OCI-LY1 (cell line): ENCODE results near the gene RFX1.
A peak's percentile ranks its signal among the peaks of the same experiment; 100 is the strongest.

Source experiments
- H2AFZ ChIP-seq: fragments of 200-600 bp; sonication (generic), shearing (Covaris generic); 2 replicates; pipeline ENCODE4 v1.6.0; 2014; ENCODE audit warnings: antibody characterized with exemption, mild to moderate bottlenecking, low read length
- H3F3A ChIP-seq: fragments of 200-600 bp; sonication (generic), shearing (Covaris generic); 2 replicates; pipeline ENCODE4 v1.6.0; 2014; ENCODE audit warnings: mild to moderate bottlenecking, antibody characterized with exemption, low read length, moderate library complexity; ENCODE audit not compliant: insufficient read depth
- H3K27ac ChIP-seq: fragments of 200-600 bp; sonication (generic); 2 replicates; pipeline ENCODE4 v1.5.1; 2014; ENCODE audit warnings: low read length, mixed run types, mild to moderate bottlenecking, low read depth; ENCODE audit not compliant: poor library complexity, severe bottlenecking
- H3K27me3 ChIP-seq: fragments of 200-600 bp; sonication (generic); 2 replicates; pipeline ENCODE4 v1.6.0; 2014; ENCODE audit warnings: antibody characterized with exemption, mild to moderate bottlenecking, low read length, moderate library complexity; ENCODE audit not compliant: insufficient read depth
- H3K36me3 ChIP-seq: fragments of 200-600 bp; sonication (generic); 2 replicates; pipeline ENCODE4 v1.6.1; 2014; ENCODE audit warnings: mild to moderate bottlenecking, antibody characterized with exemption, low read length, moderate library complexity, mixed read lengths; ENCODE audit not compliant: insufficient read depth
- H3K4me1 ChIP-seq: fragments of 200-600 bp; sonication (generic); 2 replicates; pipeline ENCODE4 v1.5.1; 2014; ENCODE audit warnings: mild to moderate bottlenecking, low read length, moderate library complexity; ENCODE audit not compliant: insufficient read depth, severe bottlenecking
- H3K4me2 ChIP-seq: fragments of 200-600 bp; sonication (generic), shearing (Covaris generic); 2 replicates; pipeline ENCODE4 v1.6.1; 2014; ENCODE audit warnings: low read length
- H3K4me3 ChIP-seq: fragments of 200-600 bp; sonication (generic); 2 replicates; pipeline ENCODE4 v1.5.1; 2014; ENCODE audit warnings: low read length, low read depth, mild to moderate bottlenecking, mixed read lengths; ENCODE audit not compliant: poor library complexity, severe bottlenecking
- H3K79me2 ChIP-seq: fragments of 200-600 bp; shearing (Covaris generic); 2 replicates; pipeline ENCODE4 v1.6.1; 2016; ENCODE audit warnings: mixed run types, low read length, mixed read lengths; ENCODE audit not compliant: insufficient read depth
- H3K9ac ChIP-seq: fragments of 200-600 bp; sonication (generic), shearing (Covaris generic); 2 replicates; pipeline ENCODE4 v1.6.1; 2014; ENCODE audit warnings: mild to moderate bottlenecking, low read length, mixed read lengths
- H3K9me2 ChIP-seq: fragments of 200-600 bp; sonication (generic), shearing (Covaris generic); 2 replicates; pipeline ENCODE4 v1.6.1; 2014; ENCODE audit warnings: low read depth, mild to moderate bottlenecking, low read length, mixed read lengths
- H3K9me3 ChIP-seq: fragments of 200-600 bp; shearing (Covaris generic); 2 replicates; pipeline ENCODE4 v1.6.1; 2014; ENCODE audit warnings: low read length, mixed read lengths
- H4K20me1 ChIP-seq: fragments of 200-600 bp; sonication (generic), shearing (Covaris generic); 2 replicates; pipeline ENCODE4 v1.6.0; 2016; ENCODE audit warnings: mild to moderate bottlenecking, low read length; ENCODE audit not compliant: insufficient read depth
- CTCF ChIP-seq: fragments of 200-600 bp; sonication (generic), shearing (Covaris generic); IDR thresholded peaks from 2 replicates; pipeline ENCODE4 v1.5.1; 2017; ENCODE audit warnings: mild to moderate bottlenecking, antibody characterized with exemption, low read length, moderate library complexity, mixed read lengths
- EZH2 ChIP-seq: fragments of 200-600 bp; sonication (generic), shearing (Covaris generic); IDR thresholded peaks from 2 replicates; pipeline ENCODE4 v1.8.0; 2017; ENCODE audit warnings: borderline replicate concordance, mixed run types, mild to moderate bottlenecking, antibody characterized with exemption, low read length, moderate library complexity, mixed read lengths

The RFX1 gene

GRCh38 chr19:14005349-14006084 is 603 bp downstream of the RFX1 start:
- H2AFZ ChIP-seq, result no peak overlapping the region
- H3K4me3 ChIP-seq, result peak overlapping the region; percentile 86
- no peaks in the 10 kb centered on the region for H4K20me1 ChIP-seq
- peak overlapping the region; percentile 61 for H3K9ac ChIP-seq
- H3K79me2 ChIP-seq, result no peaks in the 10 kb centered on the region
- no peaks in the 10 kb centered on the region for H3K9me2 ChIP-seq
- no peaks in the 10 kb centered on the region; the same call in 1 of the 2 replicates for H3F3A ChIP-seq
- no peaks in the 10 kb centered on the region for H3K27me3 ChIP-seq
- H3K4me1 ChIP-seq, result peaks cover 52% of the 10 kb centered on the region
- no peaks in the 10 kb centered on the region for H3K9me3 ChIP-seq
- no peaks in the 10 kb centered on the region for H3K36me3 ChIP-seq
- TF ChIP-seq EZH2, result no peak
- TF ChIP-seq CTCF, result no peak
- peak overlapping the region; percentile 92 for H3K27ac ChIP-seq
- peak overlapping the region; percentile 94 for H3K4me2 ChIP-seq

- Histone ChIP-seq H3K36me3 (no peaks in the 10 kb centered on the region), H3K9me2 (no peaks in the 10 kb centered on the region), H3K27ac (peak overlapping the region; percentile 92), H3K4me1 (peaks cover 52% of the 10 kb centered on the region), H4K20me1 (no peaks in the 10 kb centered on the region), H2AFZ (0 out of 2 replicates have a peak overlapping the region, but pooled peaks have one; percentile 6), H3F3A (no peaks in the 10 kb centered on the region; the same call in 1 of the 2 replicates), H3K27me3 (no peaks in the 10 kb centered on the region), H3K9me3 (no peaks in the 10 kb centered on the region), H3K4me2 (peak overlapping the region; percentile 94), H3K4me3 (peak overlapping the region; percentile 86), H3K9ac (peak overlapping the region; percentile 61), H3K79me2 (no peaks in the 10 kb centered on the region)
- TF ChIP-seq EZH2 (no peak), CTCF (no peak)
Measured at GRCh38 chr19:14004619-14005348, 1.3 kb downstream of the RFX1 start.

GRCh38 chr19:14003251-14004055 is 2.7 kb downstream of the RFX1 start:
- no peaks in the 10 kb centered on the region for H3K9me2 ChIP-seq
- no peaks in the 10 kb centered on the region for H4K20me1 ChIP-seq
- H3K4me2 ChIP-seq, result peak overlapping the region; percentile 33
- peak overlapping the region; percentile 0; the same call in 1 of the 2 replicates for H2AFZ ChIP-seq
- peak overlapping the region; percentile 92 for H3K27ac ChIP-seq
- H3F3A ChIP-seq, result no peaks in the 10 kb centered on the region; the same call in 1 of the 2 replicates
- H3K4me1 ChIP-seq, result peaks cover 52% of the 10 kb centered on the region
- no peaks in the 10 kb centered on the region for H3K79me2 ChIP-seq
- H3K36me3 ChIP-seq, result peaks cover 8% of the 10 kb centered on the region
- peak overlapping the region; percentile 51 for H3K9ac ChIP-seq
- TF ChIP-seq EZH2, result no peak
- 0 out of 2 replicates have a peak, but pooled peaks cover 7% of the 10 kb centered on the region for H3K9me3 ChIP-seq
- H3K4me3 ChIP-seq, result peak overlapping the region; percentile 10
- H3K27me3 ChIP-seq, result no peaks in the 10 kb centered on the region
